GM18519 (cell line): ENCODE results near the gene ANO3.
"Not testable (repeated sequence)": the region's sequence is repeated elsewhere in the genome, so short reads cannot be mapped to it uniquely, and the experiment has no call there.

Experiments
- ATAC-seq: cut with Tn5 transposase; IDR thresholded peaks from one replicate; pipeline ENCODE4 v1.9.1; 2021; ENCODE audit warnings: mild to moderate bottlenecking, moderate library complexity; ENCODE audit not compliant: unreplicated experiment, low FRiP score

ANO3 gene

GRCh38 chr11:26618441-26618840, 286.5 kb downstream of the ANO3 start:
- ATAC-seq, result no peak

DNA sequence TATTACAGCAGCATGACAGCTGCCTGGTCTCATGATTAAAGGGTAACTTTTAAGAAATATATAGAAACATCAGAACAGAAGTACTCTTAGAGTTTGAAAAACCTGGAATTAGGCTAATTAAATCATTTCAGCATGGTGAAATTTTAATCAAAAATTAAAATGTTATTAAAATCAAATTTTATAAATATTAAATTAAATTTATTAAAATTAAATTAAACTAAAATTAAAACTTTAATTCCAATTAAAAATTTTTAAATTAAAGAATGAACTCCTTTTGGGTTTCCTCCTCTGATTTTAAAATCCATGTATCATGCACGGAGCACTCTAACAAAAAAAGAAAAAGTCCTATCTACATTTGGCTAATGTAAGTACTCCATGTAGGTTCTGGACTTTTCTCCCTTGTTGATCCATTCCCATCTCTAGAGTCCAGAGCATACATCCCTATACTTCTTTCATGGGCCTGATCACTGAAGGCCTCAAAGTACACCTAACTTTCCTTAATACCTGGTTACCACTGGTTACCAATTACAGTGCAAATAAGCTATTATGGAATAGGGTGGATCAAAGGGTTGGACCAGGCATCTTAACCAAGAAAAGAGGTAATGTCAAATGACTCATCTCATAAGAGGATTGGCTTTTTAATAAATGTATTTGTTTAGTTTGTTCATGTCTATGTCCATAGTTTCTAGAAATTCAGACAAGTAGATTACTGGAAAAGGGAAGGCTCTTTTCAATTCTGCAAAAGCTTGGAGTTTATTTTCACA, 288.5 kb downstream of the ANO3 start:
- no peak for ATAC-seq

GRCh38 chr11:26621132-26621531, 289.2 kb downstream of the ANO3 start:
- ATAC-seq, result no peak

DNA sequence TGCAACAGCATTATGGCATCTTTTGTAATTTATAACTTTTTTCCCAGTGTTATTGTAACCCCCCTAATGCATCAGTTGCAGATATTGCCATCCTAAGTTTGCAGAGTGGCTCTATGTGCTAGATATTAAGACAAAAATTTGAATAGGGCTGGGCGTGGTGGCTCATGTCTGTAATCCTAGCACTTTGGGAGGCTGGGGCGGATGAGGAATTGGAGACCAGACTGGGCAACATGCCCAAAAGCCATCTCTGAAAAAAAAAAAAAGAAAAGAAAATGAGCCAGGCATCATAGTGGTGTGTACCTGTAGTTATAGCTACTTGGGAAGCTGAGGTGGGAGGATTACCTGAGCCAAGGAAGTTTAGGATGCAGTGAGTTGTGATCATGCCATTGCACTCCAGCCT, 290.3 kb downstream of the ANO3 start:
- ATAC-seq, result no peak

DNA sequence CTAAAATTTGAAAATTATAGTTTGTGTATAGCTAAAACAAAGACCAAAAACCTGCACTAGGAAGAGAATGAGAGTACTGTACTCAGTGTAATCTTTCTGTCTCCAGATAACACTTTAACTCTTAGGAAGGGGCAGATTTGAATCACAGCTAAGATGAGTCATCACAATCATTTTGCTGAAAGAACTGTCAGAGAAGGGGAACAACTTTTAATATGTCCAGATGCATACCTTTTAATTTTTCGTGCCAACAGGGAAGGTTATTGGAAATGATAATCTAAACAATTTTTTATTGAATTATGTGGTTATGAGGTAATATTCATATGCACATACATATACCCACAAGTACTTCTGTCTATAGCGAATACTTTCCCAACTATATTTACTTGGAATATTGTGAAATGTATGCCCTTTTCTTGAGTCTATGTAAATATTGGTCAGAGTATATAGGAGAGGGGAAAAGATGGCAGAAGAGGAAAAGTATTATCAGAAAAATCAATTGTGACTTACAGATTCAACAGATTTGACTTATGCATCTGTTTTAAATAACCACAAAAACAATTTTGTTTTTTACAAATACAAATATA, 291.2 kb downstream of the ANO3 start:
- ATAC-seq, result peak; percentile 68

DNA sequence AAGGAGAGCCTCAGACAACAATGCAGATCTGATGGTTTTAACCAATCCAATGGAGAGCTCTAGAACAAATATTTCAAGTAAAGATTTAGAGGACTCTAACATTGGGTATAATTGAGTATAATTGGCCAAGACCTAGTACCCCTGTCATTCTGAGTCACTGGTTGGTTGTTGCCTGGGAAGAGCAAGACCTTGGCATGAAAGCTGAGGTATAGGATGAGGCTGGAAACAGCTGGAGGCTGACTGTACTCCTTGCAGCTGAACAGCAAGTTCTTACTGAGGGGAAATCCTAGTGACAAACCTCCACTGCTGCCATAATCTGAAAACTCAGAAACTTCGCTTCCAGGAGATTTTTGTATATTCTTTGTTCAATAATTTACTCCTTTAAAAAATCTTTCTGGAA, 294.4 kb downstream of the ANO3 start:
- ATAC-seq, result no peak

GRCh38 chr11:26632691-26633159, 300.8 kb downstream of the ANO3 start:
- peak; percentile 90 for ATAC-seq

GRCh38 chr11:26643314-26643713, 311.4 kb downstream of the ANO3 start:
- ATAC-seq, result not testable (repeated sequence)

DNA sequence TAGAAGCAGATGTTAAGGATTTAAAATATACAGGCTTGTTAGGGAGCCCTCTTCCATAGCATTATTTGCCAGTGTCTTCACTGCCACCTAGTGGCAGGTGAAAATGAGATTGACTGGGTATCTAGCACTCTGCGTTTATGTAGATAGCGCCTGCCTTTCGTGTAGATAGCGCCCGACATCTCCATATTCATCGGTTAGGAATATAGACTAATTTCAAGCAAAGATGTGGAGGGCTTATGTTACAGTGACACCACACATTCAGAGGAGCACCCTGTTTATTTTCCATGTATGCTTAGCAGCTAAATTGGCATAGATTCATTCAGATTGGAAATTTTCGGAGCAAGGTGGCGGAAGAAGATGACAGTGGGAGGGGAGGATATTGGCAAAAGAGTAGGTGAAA, 318.0 kb downstream of the ANO3 start:
- ATAC-seq, result peak; percentile 88

GRCh38 chr11:26651916-26652315, 320.0 kb downstream of the ANO3 start:
- no peak for ATAC-seq

DNA sequence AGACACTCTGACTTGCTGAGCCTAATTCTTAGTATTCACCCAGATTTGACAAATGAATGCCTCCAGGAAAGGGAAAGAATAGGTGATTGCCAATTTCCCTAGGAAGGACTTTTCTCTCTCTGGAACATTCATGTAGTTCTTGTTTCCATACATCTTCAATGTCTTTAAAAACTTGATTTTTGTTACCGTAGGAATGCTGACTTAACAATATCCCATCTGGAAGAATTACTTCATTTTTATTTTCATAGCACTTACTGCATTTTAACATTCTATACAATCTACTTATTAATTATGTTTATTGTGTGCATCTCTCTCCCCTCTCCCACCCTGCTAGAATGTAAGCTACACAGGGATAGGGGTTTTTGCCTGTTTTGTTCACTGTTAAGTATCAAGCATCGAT, 323.4 kb downstream of the ANO3 start:
- ATAC-seq, result no peak

DNA sequence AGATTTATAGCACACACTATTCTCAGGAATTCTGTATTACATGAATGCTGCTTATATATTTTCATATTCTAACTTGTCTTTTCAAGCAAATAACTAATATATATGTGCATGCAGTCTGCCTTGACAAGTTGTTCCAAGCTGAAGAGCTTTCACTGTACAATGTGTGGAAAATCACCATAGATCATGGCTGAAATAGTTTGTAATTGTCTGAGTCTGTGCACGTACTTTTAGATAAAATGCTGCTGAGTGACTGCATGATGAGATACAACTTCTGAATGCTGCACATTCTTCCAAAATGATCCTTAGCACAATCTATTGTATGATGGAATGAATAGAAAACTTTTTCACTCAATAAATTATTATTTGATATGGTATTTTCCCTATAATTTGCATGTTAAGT, 331.0 kb downstream of the ANO3 start:
- ATAC-seq, result no peak

DNA sequence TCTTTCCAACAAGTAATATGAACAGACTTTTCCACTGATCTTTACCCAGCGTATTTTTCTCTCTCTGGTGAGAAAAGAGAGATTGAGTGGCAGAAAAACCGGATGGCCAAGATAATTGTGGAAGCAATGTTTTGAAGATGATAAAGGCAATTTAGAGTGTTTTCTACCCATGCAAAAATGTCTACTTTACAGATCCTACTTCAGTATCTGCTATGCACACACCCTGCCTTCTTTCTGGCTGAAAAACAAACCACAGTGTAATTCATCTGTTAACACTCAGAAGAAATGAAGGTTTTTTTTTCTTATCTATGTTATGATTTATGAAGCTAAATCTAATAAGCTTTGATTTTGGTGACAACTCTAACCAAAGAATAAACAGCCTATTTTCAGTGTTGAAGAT, 333.1 kb downstream of the ANO3 start:
- no peak for ATAC-seq

DNA sequence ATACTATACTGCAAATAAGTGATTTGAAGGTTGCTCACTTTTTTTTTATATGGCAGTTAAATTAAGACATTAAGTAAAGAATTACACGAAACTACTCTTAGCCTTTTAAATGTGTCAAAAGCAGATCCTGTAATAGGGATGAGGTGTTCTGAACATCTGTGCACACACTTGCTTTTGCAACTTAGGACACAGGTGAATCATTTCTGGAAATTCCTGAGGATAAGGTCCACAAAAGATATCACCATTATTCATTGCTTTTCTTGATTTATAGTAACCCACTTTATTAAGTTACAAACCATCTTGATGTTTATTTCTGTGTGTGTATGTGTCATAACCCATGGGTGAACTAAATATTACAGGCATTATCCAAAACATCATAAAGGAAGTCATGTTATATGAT, 334.0 kb downstream of the ANO3 start:
- ATAC-seq, result no peak

DNA sequence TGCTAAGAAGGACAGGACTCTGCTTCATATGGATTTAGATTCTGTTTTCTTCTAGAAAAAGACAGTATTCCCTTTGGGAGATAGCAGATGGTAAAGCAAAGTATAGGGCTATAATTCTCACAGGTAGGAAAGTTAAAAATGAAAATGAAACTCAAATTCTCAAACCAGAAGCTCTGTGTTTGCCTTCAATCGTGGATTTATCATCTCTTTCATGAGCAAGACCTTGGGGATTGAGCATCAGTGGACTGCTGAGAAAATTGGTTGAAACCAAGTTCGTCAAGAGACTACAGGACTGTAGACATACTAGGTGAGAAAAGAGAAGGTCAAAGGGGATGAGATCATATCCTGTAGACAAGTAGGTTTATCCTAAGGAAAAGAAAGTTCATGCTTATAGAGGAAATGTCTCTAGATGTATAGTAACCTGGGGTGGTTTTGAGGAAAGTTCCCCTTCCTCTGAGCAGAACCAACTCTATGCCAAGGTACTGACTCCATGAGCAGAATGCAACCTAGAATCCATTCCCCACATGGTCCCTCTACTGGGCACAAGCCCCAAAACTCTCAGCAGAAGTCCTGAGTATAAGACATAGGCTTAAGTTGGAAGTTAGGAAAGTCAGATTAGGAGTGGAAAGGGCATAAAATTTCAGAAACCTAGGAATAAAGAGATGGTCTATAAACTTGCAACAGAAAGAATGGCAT, 343.5 kb downstream of the ANO3 start:
- no peak for ATAC-seq

GRCh38 chr11:26676641-26677040, 344.7 kb downstream of the ANO3 start:
- ATAC-seq, result no peak

DNA sequence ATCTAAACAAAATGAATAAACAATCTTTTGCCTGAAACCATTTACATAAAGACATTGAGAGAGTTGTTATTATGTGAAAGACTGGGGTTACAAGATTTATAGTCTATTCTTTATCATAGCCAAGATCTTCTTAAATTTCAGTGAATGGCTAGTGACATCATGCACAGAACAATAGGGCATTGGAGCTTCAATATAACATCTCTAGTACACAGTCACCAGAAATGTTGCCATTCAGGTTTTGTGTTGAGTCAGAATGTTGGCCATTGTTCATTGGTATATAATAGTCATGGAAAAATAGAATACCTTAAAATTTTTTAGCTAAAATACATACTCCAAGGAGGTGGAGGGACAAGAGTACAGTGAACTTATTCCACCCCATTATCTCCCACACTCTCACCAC, 345.6 kb downstream of the ANO3 start:
- no peak for ATAC-seq

GRCh38 chr11:26687351-26687750, 355.4 kb downstream of the ANO3 start:
- ATAC-seq, result no peak

GRCh38 chr11:26688701-26689100, 356.8 kb downstream of the ANO3 start:
- no peak for ATAC-seq

- no peak for ATAC-seq
Observed at GRCh38 chr11:26696330-26696729, 364.4 kb downstream of the ANO3 start.

GRCh38 chr11:26698224-26698623, 366.3 kb downstream of the ANO3 start:
- no peak for ATAC-seq
